IPS-NIHi11 (cell line): ENCODE measurements around the gene CNIH2.
A peak's percentile ranks its signal among the peaks of the same experiment; 100 is the strongest.
"Not testable (repeated sequence)": the region's sequence is repeated elsewhere in the genome, so short reads cannot be mapped to it uniquely, and the experiment has no call there.

Experiments used
- DNase-seq: peaks from one replicate; pipeline ENCODE4 v3.0.0; 2012; ENCODE audit warnings: mixed read lengths, low spot score

CNIH2 gene

DNA sequence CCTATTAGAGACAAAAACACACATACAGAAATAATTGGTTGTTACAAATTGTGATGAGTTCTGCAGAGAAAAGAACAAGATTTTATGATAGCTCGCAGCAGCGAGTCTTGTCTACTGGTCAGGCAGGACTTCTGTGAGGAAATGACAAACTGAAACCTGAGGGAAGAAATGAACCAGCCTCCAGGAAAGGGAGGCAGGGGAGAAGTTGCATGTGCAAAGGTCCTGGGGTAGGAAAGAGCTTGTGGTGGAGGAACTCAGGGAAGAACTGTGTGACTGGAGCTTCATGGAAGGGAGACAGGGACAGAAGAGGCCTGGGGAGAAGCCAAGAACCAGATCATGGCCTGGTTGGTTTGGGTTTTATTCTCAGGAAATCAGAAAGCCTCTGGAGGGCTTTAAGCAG lies 18.8 kb upstream of the CNIH2 start:
- no peak for DNase-seq

DNA sequence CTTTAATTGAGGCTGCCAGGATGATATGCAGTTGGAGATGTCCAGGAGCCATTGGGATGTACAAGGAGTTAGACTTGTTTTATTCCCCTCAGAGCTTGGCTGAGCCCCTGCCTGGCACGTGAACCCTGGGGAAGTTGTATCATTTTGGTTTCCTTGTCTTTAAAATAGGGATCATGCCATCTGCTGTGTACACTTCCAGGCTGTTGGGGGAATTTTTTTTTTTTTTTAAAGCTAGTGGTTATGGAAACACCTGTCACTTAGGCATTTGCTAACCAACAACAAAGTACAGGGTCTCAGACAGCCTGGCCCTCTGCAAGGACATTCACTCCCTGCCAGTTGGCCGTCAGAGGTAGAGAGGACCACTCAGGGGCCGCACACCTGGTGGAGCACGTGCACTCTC lies 18.0 kb upstream of the CNIH2 start:
- DNase-seq: no peak

DNA sequence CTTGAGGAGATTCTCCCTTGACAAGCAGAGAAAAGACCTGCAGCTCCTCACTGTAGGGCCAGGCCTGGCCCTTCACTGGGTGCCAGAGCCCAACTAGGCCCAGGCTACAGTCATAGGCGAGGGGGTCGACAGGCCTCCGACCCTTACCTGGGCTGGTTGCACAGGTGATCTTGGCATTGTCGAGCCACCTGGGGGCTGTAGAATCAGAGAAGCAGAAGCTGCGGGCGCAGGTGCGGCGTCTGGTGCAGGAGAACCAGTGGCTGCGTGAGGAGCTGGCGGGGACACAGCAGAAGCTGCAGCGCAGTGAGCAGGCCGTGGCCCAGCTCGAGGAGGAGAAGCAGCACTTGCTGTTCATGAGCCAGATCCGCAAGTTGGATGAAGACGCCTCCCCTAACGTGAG lies 16.4 kb upstream of the CNIH2 start:
- DNase-seq: no peak

DNA sequence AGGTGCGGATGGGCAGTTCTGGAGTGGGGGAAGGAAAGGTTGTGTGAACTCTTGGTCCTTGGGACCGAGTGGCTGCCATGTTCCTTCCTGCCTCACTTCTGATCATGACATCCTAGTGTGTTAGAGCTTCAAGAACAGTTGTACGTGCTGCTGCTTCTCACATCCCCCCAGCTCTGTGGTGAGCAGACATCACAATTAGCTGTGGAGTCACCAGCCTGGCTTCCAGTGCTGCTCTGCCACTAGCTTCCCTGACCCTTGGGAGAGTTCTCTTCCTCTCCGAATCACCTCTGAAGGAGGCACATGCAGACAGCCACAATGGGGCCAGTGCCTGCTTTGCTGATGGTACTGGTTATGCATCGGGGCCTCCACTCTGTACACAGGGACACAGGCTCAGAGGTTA lies 15.8 kb upstream of the CNIH2 start:
- no peak for DNase-seq

DNA sequence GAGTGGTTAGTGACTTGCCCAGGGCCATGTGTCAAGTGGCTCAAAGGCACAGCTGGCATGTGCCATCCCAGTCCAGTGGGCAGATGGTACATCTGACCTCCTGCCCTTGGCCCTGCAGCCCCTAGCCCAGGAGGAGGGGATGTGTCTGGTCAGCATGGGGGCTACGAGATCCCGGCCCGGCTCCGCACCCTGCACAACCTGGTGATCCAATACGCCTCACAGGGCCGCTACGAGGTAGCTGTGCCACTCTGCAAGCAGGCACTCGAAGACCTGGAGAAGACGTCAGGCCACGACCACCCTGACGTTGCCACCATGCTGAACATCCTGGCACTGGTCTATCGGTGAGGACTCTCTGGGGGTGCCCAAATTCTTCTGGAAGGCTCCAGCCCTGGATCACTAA lies 15.3 kb upstream of the CNIH2 start:
- DNase-seq: no peak

DNA sequence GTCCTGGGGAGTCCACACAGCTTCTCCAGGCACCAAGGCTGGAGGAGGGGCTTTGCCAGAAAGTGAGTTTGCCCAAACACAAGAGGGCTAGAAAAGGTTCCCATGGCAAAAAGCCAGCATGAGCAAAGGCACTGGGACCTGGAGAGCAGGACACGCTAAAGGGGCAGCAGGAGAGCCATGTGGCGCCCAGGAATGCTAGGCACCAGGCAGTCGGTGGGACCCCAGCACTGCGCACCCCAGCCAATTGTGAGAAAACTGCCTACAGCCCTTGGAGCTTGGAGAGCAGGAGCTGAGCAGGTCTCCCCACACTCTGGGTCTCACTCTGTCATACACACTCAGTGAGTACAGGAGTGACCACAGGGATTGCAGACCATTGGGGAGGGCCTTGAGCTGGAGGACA lies 14.7 kb upstream of the CNIH2 start:
- DNase-seq: no peak

DNA sequence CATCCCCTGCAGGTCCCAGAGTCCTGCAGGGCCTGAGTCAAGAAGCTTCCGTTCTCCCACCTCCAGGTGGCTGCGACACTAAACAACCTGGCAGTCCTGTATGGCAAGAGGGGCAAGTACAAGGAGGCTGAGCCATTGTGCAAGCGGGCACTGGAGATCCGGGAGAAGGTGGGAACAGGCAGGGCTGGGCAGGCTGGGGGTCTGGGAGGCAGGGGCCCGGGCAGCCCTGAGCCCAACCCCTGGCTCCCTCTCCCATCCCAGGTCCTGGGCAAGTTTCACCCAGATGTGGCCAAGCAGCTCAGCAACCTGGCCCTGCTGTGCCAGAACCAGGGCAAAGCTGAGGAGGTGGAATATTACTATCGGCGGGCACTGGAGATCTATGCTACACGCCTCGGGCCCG lies 14.2 kb upstream of the CNIH2 start:
- no peak for DNase-seq

DNA sequence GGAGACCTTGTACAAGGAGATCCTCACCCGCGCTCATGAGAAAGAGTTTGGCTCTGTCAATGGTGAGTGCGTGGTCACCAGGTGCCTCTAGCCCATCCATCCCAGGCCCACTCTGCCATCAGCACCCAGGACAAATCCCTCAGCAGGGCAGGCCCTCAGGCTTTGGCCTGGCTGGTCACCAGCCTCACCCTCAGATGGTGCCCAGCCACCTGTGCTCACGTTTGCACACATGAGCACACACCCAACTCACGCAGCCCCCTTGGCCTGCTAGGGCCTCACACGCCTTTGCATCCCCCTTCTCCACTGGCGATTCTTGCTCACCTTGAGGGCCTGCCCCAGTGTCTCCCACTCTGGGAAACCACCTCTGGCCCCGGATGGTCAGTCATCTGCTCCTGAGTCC lies 13.6 kb upstream of the CNIH2 start:
- DNase-seq: no peak

DNA sequence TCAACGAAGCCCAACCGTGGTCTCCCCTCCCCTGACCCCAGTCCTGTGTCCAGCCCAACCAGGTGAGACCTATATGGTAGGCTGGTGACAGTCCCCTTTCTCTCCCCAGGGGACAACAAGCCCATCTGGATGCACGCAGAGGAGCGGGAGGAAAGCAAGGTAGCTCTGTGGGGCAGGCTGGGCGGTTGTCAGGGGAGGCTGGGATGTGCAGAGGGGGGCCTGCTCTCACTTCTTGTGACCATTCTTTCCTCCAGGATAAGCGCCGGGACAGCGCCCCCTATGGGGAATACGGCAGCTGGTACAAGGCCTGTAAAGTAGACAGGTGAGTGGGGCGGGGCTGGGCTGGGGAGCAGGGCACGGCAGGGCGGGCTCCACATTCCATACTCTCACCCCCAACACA lies 13.1 kb upstream of the CNIH2 start:
- DNase-seq: peak; percentile 68

DNA sequence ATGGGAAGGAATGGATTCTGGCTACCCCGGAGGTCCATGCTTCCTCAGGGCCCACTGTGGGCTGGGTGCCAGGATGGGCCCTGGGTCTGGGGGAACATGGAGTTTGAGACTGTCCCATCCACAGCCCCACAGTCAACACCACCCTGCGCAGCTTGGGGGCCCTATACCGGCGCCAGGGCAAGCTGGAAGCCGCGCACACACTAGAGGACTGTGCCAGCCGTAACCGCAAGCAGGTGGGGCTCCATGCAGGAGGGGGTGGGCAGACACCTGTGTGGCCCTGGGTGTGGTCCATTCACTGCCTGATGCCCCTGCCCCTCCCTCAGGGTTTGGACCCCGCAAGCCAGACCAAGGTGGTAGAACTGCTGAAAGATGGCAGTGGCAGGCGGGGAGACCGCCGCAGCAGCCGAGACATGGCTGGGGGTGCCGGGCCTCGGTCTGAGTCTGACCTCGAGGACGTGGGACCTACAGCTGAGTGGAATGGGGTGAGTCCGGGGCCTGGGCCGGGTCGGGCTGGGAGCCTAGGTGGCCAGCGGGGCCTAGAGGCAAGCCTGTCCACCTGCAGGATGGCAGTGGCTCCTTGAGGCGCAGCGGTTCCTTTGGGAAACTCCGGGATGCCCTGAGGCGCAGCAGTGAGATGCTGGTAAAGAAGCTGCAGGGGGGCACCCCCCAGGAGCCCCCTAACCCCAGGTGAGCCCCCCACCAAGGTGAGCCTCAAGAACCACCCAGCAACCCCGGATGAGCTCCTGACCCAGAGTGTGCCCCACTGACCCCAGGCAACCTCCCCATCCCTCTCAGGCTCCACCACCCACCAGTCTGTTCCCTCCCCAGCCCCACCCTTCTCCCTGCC lies 12.2 kb upstream of the CNIH2 start:
- DNase-seq: no peak

DNA sequence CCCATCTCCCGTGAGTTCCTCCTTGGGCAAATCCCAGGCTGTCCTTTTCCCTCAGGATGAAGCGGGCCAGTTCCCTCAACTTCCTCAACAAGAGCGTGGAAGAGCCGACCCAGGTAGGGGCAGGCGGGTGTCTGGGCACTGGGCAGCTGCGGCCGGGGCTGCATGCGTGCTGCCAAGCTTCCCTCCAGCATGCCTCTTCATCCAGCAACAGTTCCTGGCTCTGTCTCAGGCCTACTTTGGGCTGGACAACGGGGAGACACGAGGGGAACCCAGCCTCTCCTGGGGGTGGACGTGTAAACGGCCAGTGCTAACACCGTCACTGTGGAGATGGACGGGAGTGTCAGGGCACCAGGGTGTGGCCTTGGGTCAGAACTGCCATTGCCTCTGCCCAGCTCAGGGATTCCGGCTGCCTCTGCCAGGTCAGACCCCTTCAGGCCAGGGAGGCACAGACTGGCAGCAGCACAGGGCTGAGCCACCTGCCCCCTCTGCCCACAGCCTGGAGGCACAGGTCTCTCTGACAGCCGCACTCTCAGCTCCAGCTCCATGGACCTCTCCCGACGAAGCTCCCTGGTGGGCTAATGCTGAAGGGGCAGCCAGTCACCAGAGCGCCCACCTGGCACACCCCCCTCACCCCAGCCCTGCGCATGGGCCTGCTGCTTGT lies 11.5 kb upstream of the CNIH2 start:
- DNase-seq: no peak

DNA sequence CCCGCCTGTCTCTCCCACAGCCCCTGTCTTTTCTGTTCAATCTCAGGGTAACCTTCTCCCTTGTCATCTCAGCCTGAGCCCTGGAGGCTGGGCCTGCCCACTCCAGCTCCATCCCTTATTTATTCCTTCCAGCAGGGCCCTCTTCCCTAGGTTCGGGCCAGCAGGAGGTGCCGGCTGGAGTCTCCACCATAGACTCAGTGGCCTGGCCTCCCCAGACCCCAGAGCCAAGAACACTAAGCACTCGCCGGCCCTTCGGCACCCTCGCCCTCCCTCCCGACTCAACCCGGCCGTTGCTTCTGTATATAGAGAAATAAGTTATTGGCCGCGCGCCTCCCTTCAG lies 11.0 kb upstream of the CNIH2 start:
- peak; percentile 34 for DNase-seq

DNA sequence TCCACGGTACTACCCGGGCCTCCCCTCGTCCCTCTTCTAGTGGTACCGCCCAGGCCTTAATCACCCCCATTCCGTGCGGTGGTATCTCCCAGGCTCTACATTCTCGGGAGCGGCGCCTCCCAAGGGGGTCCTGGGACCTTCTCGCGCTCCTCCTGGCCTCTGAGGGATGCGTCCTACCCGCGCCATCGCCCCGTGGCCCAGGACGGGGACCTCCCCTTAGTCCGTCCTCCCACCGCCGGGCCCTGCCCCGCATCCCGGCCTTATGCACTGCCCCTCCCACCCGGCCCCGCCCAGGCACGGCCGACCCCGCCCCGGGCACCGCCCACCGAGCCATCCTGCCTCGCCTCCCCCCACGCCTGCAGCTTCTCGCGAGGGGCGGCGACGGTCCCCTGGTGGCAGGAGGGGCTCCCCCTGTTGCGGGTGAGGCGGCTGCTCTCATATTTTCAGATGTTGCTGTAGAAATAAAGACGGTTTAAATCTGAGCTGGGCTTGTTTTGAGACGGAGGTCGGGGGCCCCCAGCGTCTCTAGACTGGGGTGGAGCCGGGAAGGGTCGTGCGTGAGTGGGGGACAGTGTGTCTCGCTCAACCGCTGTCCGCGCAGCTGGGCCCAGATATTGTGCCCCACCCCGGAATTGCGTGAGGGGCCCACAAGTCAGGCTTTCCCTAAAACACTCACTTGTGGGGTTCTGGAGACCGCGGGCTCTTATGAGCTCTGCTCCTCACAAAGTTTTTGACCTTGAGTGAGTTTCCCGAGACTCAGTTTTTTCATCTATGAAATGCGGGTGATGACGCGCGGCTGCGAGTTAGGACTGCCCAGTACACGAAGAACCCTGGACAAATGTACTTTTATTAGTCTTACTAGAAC lies 10.4 kb upstream of the CNIH2 start:
- peak; percentile 90 for DNase-seq

DNA sequence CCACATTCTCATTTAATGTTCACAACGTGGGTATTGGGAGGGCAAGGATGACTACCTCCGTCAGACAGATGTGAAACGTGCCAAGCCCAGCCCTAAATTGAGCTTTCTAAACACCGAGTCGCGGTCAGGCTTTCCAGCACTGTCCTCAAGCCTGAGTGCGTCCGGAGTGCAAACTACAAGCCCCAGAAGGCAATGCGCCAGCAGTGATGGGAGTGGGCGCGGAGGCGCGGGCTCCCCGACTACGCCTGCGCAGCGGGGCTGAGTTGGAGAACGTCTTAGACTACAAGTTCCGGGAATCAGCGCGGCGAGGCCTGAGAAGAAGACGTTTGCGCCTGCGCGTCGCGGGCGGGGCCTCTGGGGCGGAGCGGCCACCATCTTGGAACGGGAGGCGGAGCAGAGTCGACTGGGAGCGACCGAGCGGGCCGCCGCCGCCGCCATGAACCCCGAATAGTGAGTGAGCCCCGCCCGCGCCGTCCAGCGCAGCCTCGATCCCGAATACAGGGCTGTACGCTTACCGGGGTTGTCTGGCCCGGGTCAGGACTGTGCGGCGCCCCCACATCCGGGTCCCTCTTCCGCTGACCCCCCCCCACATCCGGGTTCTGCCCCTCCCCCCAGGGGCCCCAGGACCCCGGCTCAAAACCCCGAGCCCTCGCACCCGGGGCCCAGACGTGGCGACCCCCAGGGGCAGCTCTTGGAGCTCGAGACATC lies 9.6 kb upstream of the CNIH2 start, which contains the start of gene RAB1B:
TSS of gene RAB1B (plus strand) at position 396 of the 708 bp plus-strand sequence. CDS start at position 437, 41 bp downstream.
- peak; percentile 95 for DNase-seq

DNA sequence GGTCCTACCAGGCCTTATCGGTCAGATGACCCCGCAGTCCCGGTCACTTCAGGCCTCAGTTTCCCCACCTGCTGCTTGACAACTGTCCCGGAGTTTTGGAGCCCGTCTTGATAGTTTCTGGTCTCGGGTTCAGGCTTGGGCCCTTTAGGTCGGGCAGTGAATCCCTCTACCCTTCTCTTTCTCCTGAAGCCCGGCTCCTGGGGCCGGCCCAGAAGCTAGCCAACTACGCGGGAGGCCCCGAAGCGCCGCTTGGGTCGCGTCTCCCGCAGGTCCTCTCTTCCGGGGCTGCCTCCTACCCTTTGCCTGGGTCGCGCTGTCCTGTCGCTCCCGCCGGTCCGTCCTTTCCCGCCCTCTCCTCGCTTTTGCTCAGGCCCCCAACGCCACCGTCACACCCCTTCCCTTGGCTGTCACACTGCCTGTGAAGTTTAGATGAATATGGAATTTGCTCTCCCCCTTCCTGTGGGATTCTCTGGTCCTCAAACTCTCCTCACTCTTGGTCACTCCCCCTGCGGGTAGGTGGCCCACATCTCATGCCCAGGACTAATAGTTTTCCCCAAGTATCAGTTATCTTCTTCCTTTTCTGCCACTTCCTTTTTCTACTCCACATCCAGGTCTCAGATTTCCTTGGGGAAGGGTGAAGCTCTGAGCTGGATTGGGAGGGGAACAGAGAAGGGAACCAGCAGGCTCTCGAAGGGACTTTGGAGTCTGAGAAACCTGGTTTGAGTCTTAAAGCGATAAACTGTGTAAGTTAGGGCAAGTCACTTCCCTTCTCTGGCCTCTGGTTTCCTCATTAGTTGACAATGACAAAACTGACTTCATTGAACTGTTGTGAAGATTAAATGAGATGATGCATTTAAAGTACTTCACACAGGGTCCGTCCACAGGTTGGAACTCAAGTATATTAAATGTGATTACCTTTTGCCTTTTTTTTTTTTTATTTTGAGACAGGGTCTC lies 8.7 kb upstream of the CNIH2 start:
- peak; percentile 59 for DNase-seq

DNA sequence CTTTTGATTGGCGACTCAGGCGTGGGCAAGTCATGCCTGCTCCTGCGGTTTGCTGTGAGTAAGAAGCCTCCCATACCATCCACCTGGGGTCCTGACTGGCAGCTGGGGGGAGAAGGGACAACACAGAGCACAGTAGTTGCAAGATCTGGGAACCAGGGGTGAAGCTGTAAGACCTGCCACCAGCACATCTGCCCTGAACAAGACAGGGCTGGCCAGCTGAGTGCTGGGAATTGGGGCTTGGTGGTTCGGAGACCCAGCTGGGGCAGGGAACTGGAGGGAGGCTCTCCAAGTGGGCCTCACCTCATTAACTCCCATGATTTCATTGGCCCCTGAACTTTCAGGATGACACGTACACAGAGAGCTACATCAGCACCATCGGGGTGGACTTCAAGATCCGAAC lies 6.2 kb upstream of the CNIH2 start:
- no peak for DNase-seq

DNA sequence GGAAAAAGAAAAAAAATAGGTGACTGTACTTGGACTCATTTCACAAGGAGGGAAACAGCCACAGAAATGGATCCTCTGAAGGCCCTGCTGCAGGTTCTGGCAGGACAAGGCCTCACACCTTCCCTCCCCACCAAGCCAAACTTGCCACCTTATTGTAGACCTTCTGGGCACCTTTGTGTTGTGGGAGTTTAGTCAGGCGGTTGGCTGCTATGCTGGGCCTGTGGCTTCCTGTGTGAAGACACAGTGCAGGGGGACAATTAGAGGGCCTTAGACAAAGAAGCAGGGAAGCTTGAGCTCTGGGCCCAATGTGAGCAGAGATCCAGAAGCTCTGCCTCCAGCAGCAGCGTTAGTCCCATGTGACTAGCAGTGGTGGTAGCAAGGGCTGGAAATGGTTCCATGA lies 5.4 kb upstream of the CNIH2 start:
- no peak for DNase-seq

DNA sequence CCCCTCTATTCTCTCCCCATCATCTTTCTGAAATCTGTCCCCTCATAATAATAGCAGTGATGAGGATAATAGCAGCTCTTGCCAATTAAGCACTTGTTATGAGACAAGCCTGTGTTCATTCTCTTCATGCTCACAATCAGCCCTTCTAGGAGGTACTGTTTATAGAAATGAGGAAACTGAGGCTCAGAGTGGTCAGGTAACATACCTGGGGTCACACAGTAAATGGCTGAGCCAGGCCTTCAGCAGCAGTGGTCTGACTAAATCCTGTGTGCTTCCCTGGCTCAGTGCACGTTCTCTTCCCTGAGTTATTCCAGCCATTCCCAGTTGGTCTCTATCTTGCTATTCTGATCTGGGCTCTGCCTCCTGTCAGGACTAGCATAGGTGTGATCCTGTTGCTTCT lies 3.8 kb upstream of the CNIH2 start:
- DNase-seq: no peak

DNA sequence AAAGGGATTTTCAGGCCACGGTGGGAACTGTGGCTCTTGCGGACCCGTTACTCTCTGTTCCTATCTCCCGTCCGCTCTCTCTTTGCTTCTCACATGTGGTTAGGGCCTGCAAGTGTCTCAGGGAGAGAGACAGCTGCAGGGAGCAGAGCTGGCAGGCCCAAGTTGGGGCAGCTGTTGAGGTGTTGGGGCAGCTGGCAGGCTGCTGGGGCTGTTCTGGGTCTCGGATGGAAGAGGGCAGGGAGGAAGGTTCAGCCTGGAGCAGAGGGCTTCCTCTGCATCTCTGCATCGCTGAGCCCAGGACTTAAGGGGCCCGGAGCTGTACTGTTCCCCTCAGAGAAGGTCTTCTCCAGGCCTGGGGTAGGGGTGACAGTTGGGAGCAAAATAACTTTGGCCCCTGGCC lies 2.6 kb upstream of the CNIH2 start:
- no peak for DNase-seq

DNA sequence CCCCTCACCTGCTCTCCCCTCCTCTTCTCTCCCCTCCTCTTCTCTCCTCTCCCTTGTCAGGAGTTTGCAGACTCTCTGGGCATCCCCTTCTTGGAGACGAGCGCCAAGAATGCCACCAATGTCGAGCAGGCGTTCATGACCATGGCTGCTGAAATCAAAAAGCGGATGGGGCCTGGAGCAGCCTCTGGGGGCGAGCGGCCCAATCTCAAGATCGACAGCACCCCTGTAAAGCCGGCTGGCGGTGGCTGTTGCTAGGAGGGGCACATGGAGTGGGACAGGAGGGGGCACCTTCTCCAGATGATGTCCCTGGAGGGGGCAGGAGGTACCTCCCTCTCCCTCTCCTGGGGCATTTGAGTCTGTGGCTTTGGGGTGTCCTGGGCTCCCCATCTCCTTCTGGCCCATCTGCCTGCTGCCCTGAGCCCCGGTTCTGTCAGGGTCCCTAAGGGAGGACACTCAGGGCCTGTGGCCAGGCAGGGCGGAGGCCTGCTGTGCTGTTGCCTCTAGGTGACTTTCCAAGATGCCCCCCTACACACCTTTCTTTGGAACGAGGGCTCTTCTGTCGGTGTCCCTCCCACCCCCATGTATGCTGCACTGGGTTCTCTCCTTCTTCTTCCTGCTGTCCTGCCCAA lies 1.9 kb upstream of the CNIH2 start:
- no peak for DNase-seq

DNA sequence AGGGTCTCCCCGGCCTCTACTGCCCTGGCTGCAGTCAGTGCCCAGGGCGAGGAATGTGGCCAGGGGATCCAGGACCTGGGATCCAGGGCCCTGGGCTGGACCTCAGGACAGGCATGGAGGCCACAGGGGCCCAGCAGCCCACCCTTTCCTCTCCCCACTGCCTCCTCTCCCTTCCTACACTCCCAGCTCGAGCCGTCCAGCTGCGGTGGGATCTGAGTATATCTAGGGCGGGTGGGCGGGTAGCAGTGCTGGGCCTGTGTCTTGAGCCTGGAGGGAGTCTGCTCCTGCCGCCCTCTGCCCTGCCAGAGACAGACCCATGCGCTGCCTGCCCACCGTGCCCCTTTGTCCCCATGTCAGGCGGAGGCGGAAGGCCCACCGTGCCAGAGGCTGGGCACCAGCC lies 1.4 kb upstream of the CNIH2 start:
- DNase-seq: not testable (repeated sequence)
